DND-41 (cell line): ENCODE data around the gene SMAD6.

ENCODE experiments used
- EZH2 ChIP-seq: IDR thresholded peaks from 3 replicates; pipeline ENCODE4 v1.6.1; 2012; ENCODE audit warnings: borderline replicate concordance, low read depth, mild to moderate bottlenecking, moderate library complexity, low read length, inconsistent platforms; ENCODE audit not compliant: severe bottlenecking
- TF ChIP-seq, protein P1 (sequence below): IDR thresholded peaks from 2 replicates; pipeline ENCODE4 v1.5.1; 2012; ENCODE audit warnings: borderline replicate concordance, low read length, moderate library complexity, mild to moderate bottlenecking; ENCODE audit not compliant: poor library complexity, severe bottlenecking; ENCODE audit errors: extremely low read depth

DNA sequence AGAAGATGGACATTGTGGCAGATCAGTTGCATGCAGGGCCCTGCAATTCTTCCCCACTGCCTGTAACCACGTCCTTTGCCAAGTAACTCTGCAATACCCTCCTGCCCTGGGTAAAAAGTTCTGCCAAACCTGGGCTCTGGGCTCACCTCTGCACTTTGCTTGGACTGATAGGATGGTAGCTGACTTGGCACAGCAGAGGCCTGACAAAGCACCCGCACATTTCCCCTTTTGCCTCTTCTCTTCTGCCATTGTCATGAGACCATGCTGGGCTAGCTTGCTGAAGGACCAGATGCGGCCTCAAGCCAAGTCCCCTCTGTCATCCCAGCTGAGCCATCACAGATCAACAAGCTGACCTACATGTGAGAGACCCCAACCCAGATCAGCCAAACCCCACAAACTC is 122.4 kb downstream of the SMAD6 start:
- TF ChIP-seq, protein P1, sequence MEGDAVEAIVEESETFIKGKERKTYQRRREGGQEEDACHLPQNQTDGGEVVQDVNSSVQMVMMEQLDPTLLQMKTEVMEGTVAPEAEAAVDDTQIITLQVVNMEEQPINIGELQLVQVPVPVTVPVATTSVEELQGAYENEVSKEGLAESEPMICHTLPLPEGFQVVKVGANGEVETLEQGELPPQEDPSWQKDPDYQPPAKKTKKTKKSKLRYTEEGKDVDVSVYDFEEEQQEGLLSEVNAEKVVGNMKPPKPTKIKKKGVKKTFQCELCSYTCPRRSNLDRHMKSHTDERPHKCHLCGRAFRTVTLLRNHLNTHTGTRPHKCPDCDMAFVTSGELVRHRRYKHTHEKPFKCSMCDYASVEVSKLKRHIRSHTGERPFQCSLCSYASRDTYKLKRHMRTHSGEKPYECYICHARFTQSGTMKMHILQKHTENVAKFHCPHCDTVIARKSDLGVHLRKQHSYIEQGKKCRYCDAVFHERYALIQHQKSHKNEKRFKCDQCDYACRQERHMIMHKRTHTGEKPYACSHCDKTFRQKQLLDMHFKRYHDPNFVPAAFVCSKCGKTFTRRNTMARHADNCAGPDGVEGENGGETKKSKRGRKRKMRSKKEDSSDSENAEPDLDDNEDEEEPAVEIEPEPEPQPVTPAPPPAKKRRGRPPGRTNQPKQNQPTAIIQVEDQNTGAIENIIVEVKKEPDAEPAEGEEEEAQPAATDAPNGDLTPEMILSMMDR, result no peak
- TF ChIP-seq EZH2, result no peak
